ENCODE results near the gene GJB2. TPM values are rescaled to one million over a fixed set of nuclear protein-coding genes. Genes with fewer than 3 reads are reported as not detected.

GJB2 gene
- polyA plus RNA-seq, 1 donor (not counting 4 experiments of a cell fraction or from before 2014, with no cell fraction given), result 374 TPM

GRCh38 chr13:20137875-20138274 is 54.9 kb downstream of the GJB2 start:
- no peak for TF ChIP-seq CTCF (optimal IDR thresholded peaks at IDR 0.05 in 1 of 3, IDR thresholded peaks at IDR 0.05 in 1 of 3, conservative IDR thresholded peaks at IDR 0.05 in 1 of 3; ENCODE audit: extremely low read depth in 1 of 3, insufficient read depth in 2 of 3, low read length in 3 of 3)
- TF ChIP-seq EZH2 (IDR thresholded peaks at IDR 0.05; ENCODE audit: low read length), result no peak
- H3K9me3 ChIP-seq (ENCODE audit: control insufficient read depth, low read depth, low read length), result no peaks in the 10 kb centered on the region
- no peaks in the 10 kb centered on the region for H4K20me1 ChIP-seq (ENCODE audit: control insufficient read depth, extremely low read depth, insufficient read depth, low read length)
- H3K4me2 ChIP-seq (ENCODE audit: control insufficient read depth, extremely low read depth, insufficient read depth, low read depth, low read length), result no peak overlapping the region
- peaks cover 4% of the 10 kb centered on the region for H3K4me1 ChIP-seq (ENCODE audit: control insufficient read depth, extremely low read depth, insufficient read depth, low read length)
- no peak overlapping the region for H3K27ac ChIP-seq (ENCODE audit: control insufficient read depth, insufficient read depth, low read length)
- dilution Hi-C loops (cut with MboI; ENCODE audit: extremely low pct_ligation_motif_present, low sequenced_read_pairs), result no loop called here
- H3K79me2 ChIP-seq (ENCODE audit: control insufficient read depth, insufficient read depth, low read length), result no peaks in the 10 kb centered on the region
- FAIRE-seq, result no peak
- no peak overlapping the region for H2AFZ ChIP-seq (ENCODE audit: control insufficient read depth, low read length)
- no peak overlapping the region for H3K9ac ChIP-seq (ENCODE audit: control insufficient read depth, extremely low read depth, insufficient read depth, low read length)
- H3K27me3 ChIP-seq (ENCODE audit: control insufficient read depth, extremely low read depth, insufficient read depth, low read length), result peaks cover 53% of the 10 kb centered on the region
- H3K4me3 ChIP-seq (ENCODE audit: control insufficient read depth in 2 of 3, extremely low read depth in 1 of 3, insufficient read depth in 2 of 3, low read depth in 1 of 3, low read length in 3 of 3), result no peak overlapping the region
- no peak for DNase-seq (ENCODE audit: low read depth, low spot score)
- H3K9me1 ChIP-seq (ENCODE audit: control insufficient read depth, extremely low read depth, insufficient read depth, low read length), result no peaks in the 10 kb centered on the region
- no peaks in the 10 kb centered on the region for H3K36me3 ChIP-seq (ENCODE audit: control insufficient read depth in 2 of 2, extremely low read depth in 1 of 2, insufficient read depth in 2 of 2, low read length in 2 of 2)

Other genes with a start within 250 kb of the GJB2 start
- 21.9 to 51.3 TPM (median 37.6 TPM) in 3 replicates for gene ZMYM2, start 234.2 kb downstream of the GJB2 start, polyA plus RNA-seq
- gene GJA3, start 31.9 kb downstream of the GJB2 start, polyA plus RNA-seq, result 0.07 to 0.13 TPM (median 0.09 TPM) in 3 replicates
- 6.1 to 13.6 TPM (median 11.2 TPM) in 3 replicates for gene GJB6, start 39.4 kb upstream of the GJB2 start, polyA plus RNA-seq